ENCODE measurements around the gene MFNG.

MFNG gene

GRCh38 chr22:37420686-37421467 lies 65.3 kb downstream of the MFNG start:
- no peak for DNase-seq

GRCh38 chr22:37419969-37420685 lies 66.1 kb downstream of the MFNG start:
- DNase-seq: no peak

- DNase-seq: no peak
Measured at GRCh38 chr22:37419370-37419968, 66.7 kb downstream of the MFNG start.
